Astrocyte (in vitro differentiated cells and primary cell): ENCODE results near the gene SELENOS. TPM values are rescaled to one million over a fixed set of nuclear protein-coding genes. Genes with fewer than 3 reads are reported as not detected.

Source experiments
- DNase-seq: peaks from one replicate; pipeline ENCODE4 v3.0.0-alpha.2; 2010; ENCODE audit warnings: low read depth
- FAIRE-seq: peaks from 2 replicates; lab custom pipeline; 2011; peaks lifted over from hg19 to GRCh38; lab: Jason Lieb, UNC
- H2AFZ ChIP-seq: 2 replicates; pipeline ENCODE4 v1.6.0; 2012; ENCODE audit warnings: low read depth, low read length, inconsistent platforms
- H3K27ac ChIP-seq: 2 replicates; pipeline ENCODE4 v1.5.1; 2011; ENCODE audit warnings: low read depth, low read length, inconsistent platforms
- H3K27me3 ChIP-seq: 2 replicates; pipeline ENCODE4 v1.6.0; 2011; ENCODE audit warnings: low read length, inconsistent platforms; ENCODE audit not compliant: insufficient read depth
- H3K36me3 ChIP-seq: 2 replicates; pipeline ENCODE4 v1.5.1; 2011; ENCODE audit warnings: low read length, inconsistent platforms; ENCODE audit not compliant: insufficient read depth
- H3K4me1 ChIP-seq: 2 replicates; pipeline ENCODE4 v1.5.1; 2011; ENCODE audit warnings: low read length, inconsistent platforms; ENCODE audit not compliant: insufficient read depth
- H3K4me2 ChIP-seq: 2 replicates; pipeline ENCODE4 v1.6.0; 2012; ENCODE audit warnings: low read length, inconsistent platforms
- H3K4me3 ChIP-seq: 2 replicates; pipeline ENCODE4 v1.5.1; 2011; ENCODE audit warnings: low read depth, mild to moderate bottlenecking, low read length, inconsistent platforms; ENCODE audit not compliant: insufficient read depth
- H3K79me2 ChIP-seq: 2 replicates; pipeline ENCODE4 v1.6.0; 2012; ENCODE audit warnings: mild to moderate bottlenecking, low read length, inconsistent platforms; ENCODE audit not compliant: insufficient read depth
- H3K9ac ChIP-seq: 2 replicates; pipeline ENCODE4 v1.6.0; 2012; ENCODE audit warnings: mild to moderate bottlenecking, low read length, inconsistent platforms
- H3K9me3 ChIP-seq: 2 replicates; pipeline ENCODE4 v1.5.1; 2012; ENCODE audit warnings: low read depth, mild to moderate bottlenecking, low read length, inconsistent platforms; ENCODE audit not compliant: insufficient read depth
- H4K20me1 ChIP-seq: 2 replicates; pipeline ENCODE4 v1.6.0; 2012; ENCODE audit warnings: low read length, inconsistent platforms; ENCODE audit not compliant: insufficient read depth
- H3K27ac Mint-ChIP-seq: one replicate; pipeline ENCODE4 v1.8.0; 2021; ENCODE audit warnings: mild to moderate bottlenecking, mixed read lengths; ENCODE audit not compliant: unreplicated experiment
- H3K27me3 Mint-ChIP-seq: one replicate; pipeline ENCODE4 v1.8.0; 2021; ENCODE audit warnings: low read depth, mixed read lengths; ENCODE audit not compliant: unreplicated experiment
- H3K36me3 Mint-ChIP-seq: one replicate; pipeline ENCODE4 v1.8.0; 2021; ENCODE audit warnings: low read depth, mixed read lengths; ENCODE audit not compliant: unreplicated experiment
- H3K4me1 Mint-ChIP-seq: one replicate; pipeline ENCODE4 v1.8.0; 2021; ENCODE audit warnings: low read depth, mixed read lengths; ENCODE audit not compliant: unreplicated experiment
- H3K4me3 Mint-ChIP-seq: one replicate; pipeline ENCODE4 v1.8.0; 2021; ENCODE audit warnings: mild to moderate bottlenecking, moderate library complexity, mixed read lengths; ENCODE audit not compliant: unreplicated experiment
- H3K9me3 Mint-ChIP-seq: one replicate; pipeline ENCODE4 v1.8.0; 2021; ENCODE audit warnings: mild to moderate bottlenecking, mixed read lengths; ENCODE audit not compliant: unreplicated experiment
- EZH2 ChIP-seq: IDR thresholded peaks from 2 replicates; pipeline ENCODE4 v1.6.1; 2012; ENCODE audit warnings: mild to moderate bottlenecking, low read length, inconsistent platforms; ENCODE audit not compliant: insufficient read depth
- total RNA-seq: library from RNA; stranded (reverse); gene quantifications from 2 replicates; pipeline ENCODE4 v1.2.1, GENCODE V29; 2021
- TF ChIP-seq, protein P1 (sequence below): IDR thresholded peaks from 2 replicates; pipeline ENCODE4 v1.5.1; 2011; ENCODE audit warnings: low read depth, mild to moderate bottlenecking, inconsistent platforms, low read length, moderate library complexity; ENCODE audit not compliant: insufficient read depth

SELENOS gene
- total RNA-seq, 1 donor from 2014 or later: 71.2 TPM

DNA sequence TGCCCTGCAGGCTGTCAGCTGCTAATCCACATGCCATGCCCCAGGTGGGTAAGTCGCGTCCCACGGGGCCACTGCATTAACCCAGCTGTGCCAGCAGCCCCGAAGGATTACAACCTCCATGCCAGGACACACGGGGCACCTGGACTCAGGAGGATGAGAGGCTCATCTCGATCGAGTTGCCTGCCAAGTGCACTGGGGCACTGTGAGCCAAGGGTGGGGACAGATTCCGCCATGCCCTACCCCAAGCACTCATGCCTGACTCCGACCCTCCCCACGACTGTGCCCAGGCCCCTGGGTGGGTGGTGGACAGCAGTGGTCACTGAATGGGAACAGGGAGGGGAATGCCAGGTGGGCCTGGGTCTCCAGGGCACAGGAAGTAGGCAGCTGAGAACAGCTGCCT is 38.5 kb upstream of the SELENOS start:
- H3K4me1 Mint-ChIP-seq: no peaks in the 10 kb centered on the region
- Histone ChIP-seq H3K4me1 (no peaks in the 10 kb centered on the region), H3K4me2 (no peak overlapping the region), H3K9ac (no peak overlapping the region), H3K36me3 (no peaks in the 10 kb centered on the region), H3K27me3 (peaks cover 2% of the 10 kb centered on the region), H2AFZ (no peak overlapping the region), H3K27ac (no peak overlapping the region), H4K20me1 (no peaks in the 10 kb centered on the region), H3K79me2 (no peaks in the 10 kb centered on the region), H3K9me3 (no peaks in the 10 kb centered on the region), H3K4me3 (no peak overlapping the region)
- no peak overlapping the region for H3K4me3 Mint-ChIP-seq
- TF ChIP-seq, protein P1, sequence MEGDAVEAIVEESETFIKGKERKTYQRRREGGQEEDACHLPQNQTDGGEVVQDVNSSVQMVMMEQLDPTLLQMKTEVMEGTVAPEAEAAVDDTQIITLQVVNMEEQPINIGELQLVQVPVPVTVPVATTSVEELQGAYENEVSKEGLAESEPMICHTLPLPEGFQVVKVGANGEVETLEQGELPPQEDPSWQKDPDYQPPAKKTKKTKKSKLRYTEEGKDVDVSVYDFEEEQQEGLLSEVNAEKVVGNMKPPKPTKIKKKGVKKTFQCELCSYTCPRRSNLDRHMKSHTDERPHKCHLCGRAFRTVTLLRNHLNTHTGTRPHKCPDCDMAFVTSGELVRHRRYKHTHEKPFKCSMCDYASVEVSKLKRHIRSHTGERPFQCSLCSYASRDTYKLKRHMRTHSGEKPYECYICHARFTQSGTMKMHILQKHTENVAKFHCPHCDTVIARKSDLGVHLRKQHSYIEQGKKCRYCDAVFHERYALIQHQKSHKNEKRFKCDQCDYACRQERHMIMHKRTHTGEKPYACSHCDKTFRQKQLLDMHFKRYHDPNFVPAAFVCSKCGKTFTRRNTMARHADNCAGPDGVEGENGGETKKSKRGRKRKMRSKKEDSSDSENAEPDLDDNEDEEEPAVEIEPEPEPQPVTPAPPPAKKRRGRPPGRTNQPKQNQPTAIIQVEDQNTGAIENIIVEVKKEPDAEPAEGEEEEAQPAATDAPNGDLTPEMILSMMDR: no peak
- TF ChIP-seq EZH2: no peak
- no peak for FAIRE-seq
- no peaks in the 10 kb centered on the region for H3K36me3 Mint-ChIP-seq
- H3K9me3 Mint-ChIP-seq: no peaks in the 10 kb centered on the region
- no peak overlapping the region for H3K27ac Mint-ChIP-seq
- peaks cover 24% of the 10 kb centered on the region for H3K27me3 Mint-ChIP-seq
- DNase-seq: no peak

GRCh38 chr15:101314336-101315125 is 37.2 kb upstream of the SELENOS start:
- peaks cover 2% of the 10 kb centered on the region for H3K27me3 ChIP-seq
- no peaks in the 10 kb centered on the region for H4K20me1 ChIP-seq
- Mint-ChIP-seq H3K36me3 (no peaks in the 10 kb centered on the region), H3K4me3 (no peak overlapping the region), H3K9me3 (no peaks in the 10 kb centered on the region), H3K4me1 (no peaks in the 10 kb centered on the region), H3K27ac (no peak overlapping the region), H3K27me3 (peaks cover 18% of the 10 kb centered on the region)
- no peaks in the 10 kb centered on the region for H3K79me2 ChIP-seq
- H3K4me1 ChIP-seq: no peaks in the 10 kb centered on the region
- no peak overlapping the region for H3K4me3 ChIP-seq
- no peaks in the 10 kb centered on the region for H3K9me3 ChIP-seq
- no peak for FAIRE-seq
- DNase-seq: no peak
- H2AFZ ChIP-seq: no peak overlapping the region
- H3K27ac ChIP-seq: no peak overlapping the region
- H3K4me2 ChIP-seq: no peak overlapping the region
- H3K9ac ChIP-seq: no peak overlapping the region
- TF ChIP-seq, protein P1: no peak
- TF ChIP-seq EZH2: no peak
- no peaks in the 10 kb centered on the region for H3K36me3 ChIP-seq
